ENCODE results near the gene LMAN2L.

GRCh38 chr2:96681540-96681939 is 58.3 kb downstream of the LMAN2L start:
- TF ChIP-seq CTCF (conservative IDR thresholded peaks at IDR 0.05 in 1 of 2, IDR thresholded peaks at IDR 0.05 in 1 of 2; ENCODE audit: low read depth in 1 of 2, low read length in 2 of 2) (no peak), EZH2 (IDR thresholded peaks at IDR 0.05; ENCODE audit: low read length, missing control alignments) (no peak)
